NCI-H187 (cell line): ENCODE results near the gene ADAD1.

Experiments
- DNase-seq, 2 experiments: peaks; one replicate each; lab custom pipeline; 2025; lab: John Stamatoyannopoulos, UW

The ADAD1 gene

DNA sequence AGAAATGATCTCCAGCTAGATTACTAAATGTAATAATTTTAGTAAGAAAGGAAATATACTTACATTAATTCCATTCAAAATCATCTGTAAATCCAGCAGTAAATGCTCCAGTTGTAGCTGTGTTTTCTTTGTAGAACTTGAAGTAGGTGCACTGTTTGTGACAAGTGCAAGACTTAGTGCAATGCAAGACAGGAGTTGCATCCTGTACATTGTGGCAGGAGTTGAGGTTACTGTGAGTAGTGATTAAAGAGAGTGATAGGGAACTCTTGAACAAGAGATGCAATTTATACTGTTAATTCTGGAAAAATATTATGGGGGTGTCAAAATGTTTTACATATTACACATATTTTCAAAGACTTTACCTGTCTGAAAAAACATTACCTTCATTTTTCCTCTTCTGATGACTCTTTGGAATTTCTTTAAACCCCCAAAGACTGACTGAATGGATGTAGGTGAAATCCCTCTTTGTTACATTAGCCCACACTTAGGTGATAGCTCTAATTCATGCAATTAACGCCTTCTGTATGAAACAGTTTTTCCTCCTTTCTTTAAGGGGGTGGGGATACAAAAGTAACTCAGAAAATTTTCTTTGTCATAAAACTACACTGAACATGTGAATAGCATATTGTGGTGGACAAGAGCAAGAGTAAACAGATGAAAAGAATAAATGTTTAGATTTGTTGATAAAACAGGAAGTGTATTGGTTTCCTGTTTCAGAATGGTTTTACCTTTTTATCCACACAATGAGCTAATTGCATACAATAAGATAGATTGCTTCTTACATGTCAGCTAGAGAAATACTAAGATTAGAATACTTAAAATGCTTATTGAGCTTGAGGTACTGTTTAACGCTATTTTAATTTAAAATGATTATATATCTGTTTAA is 77.7 kb downstream of the ADAD1 start, which contains the start of gene IL2:
Gene IL2, minus strand, starts transcription at position 495 of the 886 bp plus-strand sequence. Its CDS starts 285 bp downstream, at position 210.
- DNase-seq, result no peak

DNA sequence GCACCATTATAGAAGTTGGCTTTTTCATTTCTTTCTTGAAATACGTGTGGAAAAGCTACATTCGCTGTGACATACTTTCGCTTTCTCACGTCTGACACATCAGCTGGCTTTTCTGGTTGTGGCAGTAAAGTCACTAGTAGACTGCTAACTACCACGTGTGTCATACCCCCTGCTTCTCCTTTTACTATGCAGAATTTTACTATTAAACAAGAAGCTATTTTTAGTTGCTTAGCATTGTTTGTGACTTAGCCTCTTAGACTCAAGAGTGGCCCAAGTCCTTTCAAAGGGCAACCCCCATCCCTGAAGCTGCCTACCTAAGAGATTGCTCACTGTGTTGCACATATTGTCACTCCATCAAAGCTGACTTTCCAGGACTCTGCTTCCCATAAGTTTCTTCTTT is 79.8 kb downstream of the ADAD1 start:
- no peak for DNase-seq

DNA sequence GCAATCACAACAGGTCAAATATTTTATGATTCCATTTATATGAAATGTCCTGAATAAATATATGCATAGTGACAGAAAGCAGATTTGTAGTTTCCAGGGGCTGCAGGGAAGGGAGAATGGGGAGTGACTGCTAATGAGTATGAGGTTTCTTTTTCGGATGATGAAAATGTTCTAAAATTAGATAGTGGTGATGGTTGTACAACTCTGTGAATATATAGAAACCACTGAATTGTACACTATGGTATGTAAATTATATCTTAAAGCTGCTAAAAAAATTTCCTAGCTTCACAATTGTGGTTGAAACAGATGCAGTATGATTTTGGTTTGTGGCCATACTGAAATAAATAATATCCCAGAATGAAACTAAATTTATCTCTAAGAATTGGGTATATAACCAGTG is 90.6 kb downstream of the ADAD1 start:
- no peak for DNase-seq

DNA sequence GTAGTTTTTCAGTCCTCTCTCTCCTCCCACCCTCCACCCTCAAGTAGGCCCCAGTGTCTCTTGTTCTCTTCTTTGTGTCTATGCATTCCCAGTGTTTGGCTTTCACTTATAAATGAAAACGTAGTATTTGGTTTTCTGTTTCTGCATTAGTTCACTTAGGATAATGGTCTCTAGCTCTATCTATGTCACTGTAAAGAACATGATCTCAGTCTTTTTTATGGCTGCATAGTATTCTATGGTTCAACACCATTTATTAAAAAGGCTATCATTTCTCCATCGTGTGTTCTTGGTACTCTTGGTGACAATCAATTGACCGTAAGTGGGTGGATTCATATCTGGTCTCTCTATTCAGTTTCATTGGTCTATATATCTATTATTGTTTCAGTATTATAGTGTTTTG is 96.4 kb downstream of the ADAD1 start:
- no peak for DNase-seq

DNA sequence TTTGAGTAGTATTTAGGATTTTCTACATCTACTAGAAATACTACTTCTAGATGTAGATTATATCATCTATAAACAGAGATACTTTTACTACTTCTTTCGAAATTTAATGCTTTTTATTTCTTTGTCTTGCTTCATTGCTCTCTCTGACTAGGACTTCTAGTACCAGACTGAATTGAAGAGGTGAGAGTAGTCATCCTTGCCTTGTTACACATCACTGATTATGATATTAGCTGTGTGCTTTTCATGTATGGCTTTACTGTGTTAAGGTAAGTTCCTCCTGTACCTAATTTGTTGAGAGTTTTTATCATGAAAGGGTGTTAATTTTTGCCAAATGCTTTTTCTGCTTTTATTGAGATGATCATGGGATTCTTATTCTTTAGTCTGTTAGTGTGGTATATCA is 97.3 kb downstream of the ADAD1 start:
- no peak for DNase-seq

DNA sequence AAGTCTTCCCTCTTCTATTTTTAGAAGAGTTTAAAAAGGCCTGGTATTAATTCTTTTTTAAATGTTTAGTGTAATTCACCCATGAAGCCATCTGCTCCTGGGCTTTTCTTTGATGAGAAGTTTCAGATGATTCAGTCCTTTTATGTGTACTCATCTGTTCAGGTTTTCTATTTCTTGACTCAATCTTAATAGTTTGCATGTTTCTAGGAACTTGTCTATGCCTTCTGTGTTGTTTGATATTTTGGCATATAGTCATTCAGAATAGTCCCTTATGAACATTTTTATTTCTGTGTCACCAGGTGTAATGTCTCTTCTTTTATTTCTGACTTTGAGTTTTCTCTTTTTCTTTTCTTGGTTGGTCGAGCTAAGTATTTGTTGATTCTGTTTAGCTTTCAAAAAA is 97.9 kb downstream of the ADAD1 start:
- no peak for DNase-seq
